HG03060 (cell line): ENCODE measurements around the gene AGGF1.
"Not testable (repeated sequence)": the region's sequence is repeated elsewhere in the genome, so short reads cannot be mapped to it uniquely, and the experiment has no call there.

ENCODE experiments used
- ATAC-seq: cut with Tn5 transposase; IDR thresholded peaks from one replicate; pipeline ENCODE4 v1.9.1; 2021; ENCODE audit warnings: low read depth, moderate number of reproducible peaks; ENCODE audit not compliant: unreplicated experiment

Gene AGGF1, protein sequence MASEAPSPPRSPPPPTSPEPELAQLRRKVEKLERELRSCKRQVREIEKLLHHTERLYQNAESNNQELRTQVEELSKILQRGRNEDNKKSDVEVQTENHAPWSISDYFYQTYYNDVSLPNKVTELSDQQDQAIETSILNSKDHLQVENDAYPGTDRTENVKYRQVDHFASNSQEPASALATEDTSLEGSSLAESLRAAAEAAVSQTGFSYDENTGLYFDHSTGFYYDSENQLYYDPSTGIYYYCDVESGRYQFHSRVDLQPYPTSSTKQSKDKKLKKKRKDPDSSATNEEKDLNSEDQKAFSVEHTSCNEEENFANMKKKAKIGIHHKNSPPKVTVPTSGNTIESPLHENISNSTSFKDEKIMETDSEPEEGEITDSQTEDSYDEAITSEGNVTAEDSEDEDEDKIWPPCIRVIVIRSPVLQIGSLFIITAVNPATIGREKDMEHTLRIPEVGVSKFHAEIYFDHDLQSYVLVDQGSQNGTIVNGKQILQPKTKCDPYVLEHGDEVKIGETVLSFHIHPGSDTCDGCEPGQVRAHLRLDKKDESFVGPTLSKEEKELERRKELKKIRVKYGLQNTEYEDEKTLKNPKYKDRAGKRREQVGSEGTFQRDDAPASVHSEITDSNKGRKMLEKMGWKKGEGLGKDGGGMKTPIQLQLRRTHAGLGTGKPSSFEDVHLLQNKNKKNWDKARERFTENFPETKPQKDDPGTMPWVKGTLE

GRCh38 chr5:77030097-77031071 lies at the start of gene AGGF1:
TSS of gene AGGF1 (plus strand) at chr5:77030404. CDS start at chr5:77030767, 363 bp downstream.
- peak; percentile 91 for ATAC-seq

- no peak for ATAC-seq
These were observed 49.6 kb upstream of the AGGF1 start for GRCh38 chr5:76980518-76981144.

GRCh38 chr5:76982450-76982849 lies 47.8 kb upstream of the AGGF1 start:
- no peak for ATAC-seq

- ATAC-seq = no peak
These were observed 46.7 kb upstream of the AGGF1 start for GRCh38 chr5:76983468-76983867.

DNA sequence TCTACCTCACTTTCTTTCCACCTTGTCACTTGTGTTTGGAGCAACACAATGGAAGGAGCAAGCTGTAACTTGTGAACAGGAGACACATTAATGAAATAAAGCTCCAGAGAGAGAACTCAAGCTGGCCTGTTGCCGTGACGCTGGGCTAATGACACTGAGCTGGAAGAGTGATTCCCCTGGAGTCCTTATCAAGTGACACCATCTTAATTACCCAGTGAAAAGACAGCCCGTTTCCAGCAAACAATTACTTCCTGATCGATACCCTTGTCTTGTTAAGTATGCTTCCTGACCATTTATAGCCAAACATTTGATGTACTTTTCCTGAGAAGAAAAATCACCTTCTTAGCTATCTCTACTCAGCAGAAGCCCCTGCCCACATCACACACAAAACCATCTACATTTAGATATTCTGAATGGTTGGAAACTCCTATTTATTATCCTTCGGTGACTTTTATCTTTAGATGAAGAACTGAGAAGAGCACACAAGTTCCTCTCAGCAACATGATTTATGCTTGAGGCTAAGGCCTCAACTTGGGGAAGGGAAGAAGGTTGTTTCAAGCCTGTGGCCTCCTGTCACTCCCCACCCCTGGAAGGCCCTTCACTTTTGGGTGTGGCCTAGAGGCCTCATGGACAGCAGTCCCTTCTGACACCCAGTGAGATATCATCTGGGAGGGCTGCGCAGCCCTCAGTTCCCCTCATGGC lies 43.2 kb upstream of the AGGF1 start:
- no peak for ATAC-seq

DNA sequence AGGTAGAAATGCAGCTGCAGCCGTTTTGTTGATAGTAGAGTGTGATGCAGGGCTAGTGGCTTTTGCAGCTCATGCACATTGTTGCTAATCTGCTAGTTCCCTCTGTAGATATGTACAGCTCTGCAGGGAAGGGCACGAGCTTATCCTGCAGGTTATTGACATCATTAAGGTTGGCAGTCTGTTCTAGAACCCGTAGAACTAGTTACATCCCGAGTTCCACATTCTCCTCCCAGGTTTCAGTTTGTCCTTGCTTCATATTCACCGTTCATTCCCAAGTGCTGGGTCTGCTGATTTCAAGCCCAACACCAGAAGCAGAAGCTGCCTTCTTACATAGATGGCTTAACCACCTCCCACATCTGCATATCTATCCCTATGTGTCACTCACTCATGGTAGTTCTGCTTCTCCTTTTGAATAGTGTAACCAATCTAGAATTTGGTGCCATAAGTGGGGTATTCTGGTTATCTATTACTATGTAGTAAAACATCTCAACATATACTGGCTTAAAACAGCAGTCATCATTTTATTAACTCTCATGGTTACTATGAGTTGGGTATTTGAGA lies 39.2 kb upstream of the AGGF1 start:
- ATAC-seq = no peak

DNA sequence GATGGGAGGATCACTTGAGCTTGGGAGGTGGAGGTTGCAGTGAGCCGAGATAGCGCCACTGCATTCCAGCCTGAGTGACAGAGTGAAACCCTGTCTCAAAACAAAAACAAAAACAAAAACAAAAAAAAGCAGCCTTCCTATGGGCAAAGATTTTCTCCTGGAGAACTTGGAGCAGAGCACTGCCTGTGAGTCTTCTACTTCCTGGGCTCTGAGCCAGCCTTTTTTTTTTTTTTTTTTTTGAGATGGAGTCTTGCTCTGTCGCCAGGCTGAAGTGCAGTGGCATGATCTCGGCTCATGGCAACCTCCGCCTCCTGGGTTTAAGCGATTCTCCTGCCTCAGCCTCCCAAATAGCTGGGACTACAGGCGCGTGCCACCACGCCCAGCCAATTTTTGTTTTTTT lies 36.8 kb upstream of the AGGF1 start:
- ATAC-seq = not testable (repeated sequence)

DNA sequence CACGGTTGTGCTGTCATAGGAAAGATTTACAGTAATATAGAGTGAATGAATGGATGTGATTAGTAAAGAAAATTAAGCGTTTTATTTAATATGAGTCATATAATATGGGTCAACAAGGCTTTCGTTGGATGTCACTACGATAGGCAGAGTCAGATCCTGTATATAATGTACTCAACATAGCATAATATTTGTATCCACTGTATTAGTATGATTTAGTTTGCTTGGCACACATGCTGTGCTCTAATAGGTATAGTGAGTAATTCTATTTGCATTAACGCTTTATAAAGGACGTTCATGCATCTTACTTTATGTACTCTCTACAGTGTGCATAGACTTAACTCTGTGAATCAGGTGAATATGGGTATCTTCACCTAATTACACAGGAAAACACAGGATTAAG lies 35.9 kb upstream of the AGGF1 start:
- no peak for ATAC-seq

DNA sequence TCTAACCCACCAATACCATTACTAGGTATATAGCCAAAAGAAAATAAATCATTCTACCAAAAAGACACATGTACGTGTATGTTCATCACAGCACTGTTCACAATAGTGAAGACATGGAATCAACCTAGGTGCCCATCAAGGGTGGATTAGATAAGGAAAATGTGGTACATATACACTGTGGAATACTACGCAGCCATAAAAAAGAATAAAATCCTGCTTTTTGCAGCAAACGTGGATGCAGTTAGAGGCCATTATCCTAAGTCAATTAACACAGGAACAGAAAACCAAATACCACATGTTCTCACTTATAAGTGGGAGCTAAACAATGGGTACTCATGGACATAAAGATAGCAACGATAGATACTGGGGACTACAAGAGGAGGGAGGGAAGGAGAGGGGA lies 32.0 kb upstream of the AGGF1 start:
- not testable (repeated sequence) for ATAC-seq

DNA sequence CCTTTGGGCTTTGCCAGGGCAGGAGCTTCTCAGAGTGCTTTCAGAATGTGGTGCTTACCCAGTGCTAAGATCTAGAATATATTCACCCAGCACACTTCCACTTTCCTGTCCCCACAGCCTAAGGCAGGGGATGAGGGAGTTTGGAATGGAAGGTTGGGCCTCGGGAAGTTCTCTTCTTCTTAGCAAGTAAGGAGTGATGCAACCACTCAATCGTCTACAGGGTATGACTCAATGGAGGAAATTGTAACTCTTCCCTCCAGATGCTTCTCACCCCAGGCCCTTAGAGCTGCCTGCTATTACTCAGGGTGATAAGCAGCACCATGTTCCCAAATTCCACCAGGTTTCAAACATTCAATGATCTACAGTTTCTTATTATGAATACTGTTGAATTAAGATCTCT lies 30.8 kb upstream of the AGGF1 start:
- ATAC-seq = no peak

DNA sequence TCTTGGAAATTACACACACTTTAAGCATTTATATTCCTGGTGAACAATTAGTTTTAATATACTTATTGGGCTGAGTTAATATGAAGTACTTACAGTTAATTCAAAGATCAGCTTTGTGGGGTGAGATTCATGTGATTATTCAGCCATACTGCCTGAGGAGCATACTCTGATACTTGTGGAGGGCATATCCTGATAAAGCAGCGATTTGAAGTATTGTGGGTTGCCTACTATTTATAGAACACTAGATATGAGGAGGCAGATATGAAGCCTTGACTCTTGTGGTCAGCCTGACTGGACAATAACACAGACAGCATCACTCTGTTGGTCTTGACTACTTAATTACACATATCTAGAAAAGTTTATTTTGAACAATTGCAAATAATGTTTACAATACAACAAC lies 27.0 kb upstream of the AGGF1 start:
- no peak for ATAC-seq

DNA sequence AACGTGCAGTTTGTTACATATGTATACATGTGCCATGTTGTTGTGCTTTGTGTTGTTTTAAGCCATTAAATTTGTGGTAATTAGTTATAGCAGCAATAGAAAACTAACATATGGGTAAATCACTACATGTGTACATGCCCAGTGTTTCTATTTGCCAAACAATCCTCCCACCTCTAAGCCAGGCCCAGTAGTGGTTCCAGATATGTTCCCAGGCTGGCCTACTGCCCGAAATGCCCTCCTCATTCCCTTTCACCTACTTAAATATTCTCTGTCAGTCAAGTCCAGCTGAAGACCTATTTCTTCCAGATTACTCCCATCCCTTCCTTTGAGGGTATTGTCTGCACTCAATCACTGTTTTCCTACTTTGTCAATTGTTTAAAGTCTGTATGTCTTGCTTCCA lies 24.1 kb upstream of the AGGF1 start:
- ATAC-seq = no peak

DNA sequence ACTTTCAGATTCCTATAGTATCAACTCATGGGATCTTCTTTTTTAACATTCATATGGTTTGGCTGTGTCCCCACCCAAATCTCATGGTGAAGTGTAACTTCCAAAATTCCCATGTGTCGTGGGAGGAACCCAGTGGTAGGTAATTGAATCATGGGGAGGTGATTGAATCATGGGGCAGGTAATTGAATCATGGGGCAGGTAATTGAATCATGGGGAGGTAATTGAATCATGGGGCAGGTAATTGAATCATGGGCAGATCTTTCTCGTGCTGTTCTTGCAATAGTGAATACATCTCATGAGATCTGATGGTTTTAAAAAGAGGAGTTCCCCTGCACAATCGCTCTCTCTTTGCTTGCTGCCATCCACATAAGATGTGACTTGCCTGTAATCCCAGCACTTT lies 21.8 kb upstream of the AGGF1 start:
- ATAC-seq = no peak

DNA sequence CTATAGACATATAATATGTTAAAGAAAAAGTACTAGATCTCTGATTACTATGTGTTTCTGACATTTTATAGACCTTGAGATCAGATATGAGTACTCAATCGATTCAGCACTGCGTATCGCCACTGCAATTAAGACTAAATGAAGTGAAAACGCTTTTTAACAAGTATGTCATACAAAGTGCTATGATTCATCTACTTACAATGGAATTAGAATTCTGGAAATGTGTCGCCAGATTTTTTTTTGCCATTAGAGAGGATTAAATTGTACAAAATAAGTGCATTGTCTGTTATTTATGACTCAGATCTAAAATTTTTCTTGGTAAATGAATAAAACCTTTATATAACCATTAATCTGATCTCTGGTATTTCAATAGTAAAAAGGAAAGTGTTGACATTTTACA lies 20.0 kb upstream of the AGGF1 start:
- ATAC-seq = no peak

- no peak for ATAC-seq
These were observed 18.7 kb upstream of the AGGF1 start for GRCh38 chr5:77011498-77011897.

GRCh38 chr5:77012601-77013000 lies 17.6 kb upstream of the AGGF1 start:
- ATAC-seq = no peak

DNA sequence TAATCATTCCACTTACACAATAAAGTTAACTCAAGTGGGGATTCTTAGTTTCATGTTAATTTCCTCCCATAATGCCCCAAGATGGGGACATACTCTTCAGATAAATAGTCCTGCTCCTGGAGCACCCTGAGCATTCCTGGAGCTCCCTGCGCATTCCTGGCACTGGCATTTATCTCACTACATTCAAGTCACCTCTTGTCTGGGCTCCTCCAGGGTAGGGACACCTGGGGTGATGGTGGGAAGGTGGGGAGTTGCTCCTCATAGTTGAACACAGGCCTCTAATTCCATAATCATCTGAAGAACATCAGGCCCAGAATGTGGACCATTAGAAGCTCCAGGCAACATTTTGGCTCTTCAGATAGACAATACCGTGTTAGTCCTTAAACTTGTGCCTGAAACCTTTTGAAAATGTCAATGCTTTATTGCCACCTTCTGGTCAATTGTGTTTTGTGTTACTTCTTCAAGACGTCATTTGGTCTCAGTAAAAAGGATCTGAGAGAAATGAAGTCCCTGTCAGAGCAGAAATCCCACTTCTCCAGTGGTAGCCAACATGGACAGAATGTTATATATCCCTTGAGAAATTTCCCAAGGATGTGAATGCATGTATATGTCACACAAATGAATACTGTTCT lies 14.2 kb upstream of the AGGF1 start:
- ATAC-seq = no peak

- no peak for ATAC-seq
These were observed 13.2 kb upstream of the AGGF1 start for GRCh38 chr5:77016962-77017361.

DNA sequence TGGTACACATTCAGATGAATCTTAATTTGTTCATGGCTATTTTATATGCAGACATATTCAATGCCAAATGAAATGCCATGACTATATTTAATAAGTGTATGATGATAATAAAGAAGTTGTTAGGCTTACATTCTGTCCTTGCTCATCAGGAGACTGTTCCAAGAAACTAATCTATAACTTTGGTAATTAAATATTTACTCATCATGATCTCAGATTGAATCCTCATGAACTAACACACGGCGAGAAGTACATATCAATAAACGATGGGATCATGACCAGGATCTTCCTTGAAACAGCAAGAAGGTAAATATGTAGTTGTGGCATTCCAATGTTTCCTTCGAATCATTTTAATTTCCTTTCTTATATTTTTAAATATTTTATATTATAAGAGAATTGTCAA lies 12.5 kb upstream of the AGGF1 start:
- no peak for ATAC-seq
